Stimulated activated CD4-positive, alpha-beta T cell treated with anti-CD3 and anti-CD28 coated beads, Interleukin-12 subunit alpha, Interleukin-12 subunit beta, amount 100 ng/mL, for 48 hours (primary cell): ENCODE measurements around the gene OVCA2.

Experiments used
- DNase-seq, 3 donors: peaks; one replicate each; pipeline ENCODE4 v3.0.0-alpha.2; 2020; ENCODE audit warnings: low read depth in 2 of 3, low spot score in 1 of 3

Gene OVCA2

DNA sequence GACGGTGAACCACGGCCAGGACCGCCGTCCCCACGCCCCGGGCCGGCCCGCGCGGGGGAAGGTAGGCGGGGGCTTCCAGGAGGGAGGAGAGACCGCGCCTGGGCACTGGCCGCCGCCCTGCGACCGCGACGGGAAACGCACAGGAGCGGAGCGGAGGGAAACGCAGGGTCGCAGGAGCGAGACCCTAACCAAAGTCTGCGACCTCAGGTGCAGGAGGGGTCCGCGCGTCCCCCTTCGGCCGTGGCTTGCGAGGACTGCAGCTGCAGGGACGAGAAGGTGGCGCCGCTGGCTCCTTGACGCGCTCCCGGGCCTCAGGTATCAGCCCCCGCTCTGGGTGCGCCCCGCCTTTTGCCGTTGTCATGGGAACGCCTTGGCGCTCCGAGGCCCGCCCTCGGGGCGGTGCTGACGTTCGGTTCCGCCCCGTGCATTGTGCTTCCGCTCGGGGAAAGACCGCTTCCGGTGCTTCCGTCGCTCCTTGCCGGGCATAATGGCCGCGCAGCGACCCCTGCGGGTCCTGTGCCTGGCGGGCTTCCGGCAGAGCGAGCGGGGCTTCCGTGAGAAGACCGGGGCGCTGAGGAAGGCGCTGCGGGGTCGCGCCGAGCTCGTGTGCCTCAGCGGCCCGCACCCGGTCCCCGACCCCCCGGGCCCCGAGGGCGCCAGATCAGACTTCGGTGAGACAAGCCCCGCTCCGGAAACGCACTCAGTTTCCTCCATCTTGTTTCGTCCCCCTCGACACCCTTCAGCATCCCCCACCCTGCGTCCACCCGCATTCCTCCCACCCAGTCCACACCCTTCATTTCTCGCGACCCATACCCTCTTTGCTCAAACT is at the start of gene OVCA2:
Gene OVCA2, plus strand, starts transcription at position 462 of the 829 bp plus-strand sequence. Its CDS starts 26 bp downstream, at position 488.
- DNase-seq = peak; percentile 91 to 96 (median 93)

- no peak for DNase-seq
These were observed 49.3 kb upstream of the OVCA2 start for GRCh38 chr17:1992541-1992940.

DNA sequence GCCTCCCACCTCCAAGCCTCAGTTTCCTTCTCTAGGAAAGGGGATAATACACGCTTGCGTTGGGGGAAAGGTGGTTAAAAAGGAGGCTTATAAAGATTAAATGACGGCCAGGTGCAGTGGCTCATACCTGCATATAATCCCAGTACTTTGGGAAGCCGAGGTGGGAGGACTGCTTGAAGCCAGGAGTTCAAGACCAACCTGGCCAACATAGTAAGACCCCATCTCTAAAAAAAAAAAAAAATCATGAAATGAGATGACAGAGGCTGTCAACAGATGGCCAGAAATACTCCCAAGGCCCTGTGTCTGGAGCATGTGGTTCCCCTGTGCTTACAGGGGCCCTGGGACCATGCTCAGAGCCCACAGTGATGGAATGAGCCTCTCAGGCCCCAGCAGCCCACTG is 47.1 kb upstream of the OVCA2 start:
- DNase-seq = no peak

DNA sequence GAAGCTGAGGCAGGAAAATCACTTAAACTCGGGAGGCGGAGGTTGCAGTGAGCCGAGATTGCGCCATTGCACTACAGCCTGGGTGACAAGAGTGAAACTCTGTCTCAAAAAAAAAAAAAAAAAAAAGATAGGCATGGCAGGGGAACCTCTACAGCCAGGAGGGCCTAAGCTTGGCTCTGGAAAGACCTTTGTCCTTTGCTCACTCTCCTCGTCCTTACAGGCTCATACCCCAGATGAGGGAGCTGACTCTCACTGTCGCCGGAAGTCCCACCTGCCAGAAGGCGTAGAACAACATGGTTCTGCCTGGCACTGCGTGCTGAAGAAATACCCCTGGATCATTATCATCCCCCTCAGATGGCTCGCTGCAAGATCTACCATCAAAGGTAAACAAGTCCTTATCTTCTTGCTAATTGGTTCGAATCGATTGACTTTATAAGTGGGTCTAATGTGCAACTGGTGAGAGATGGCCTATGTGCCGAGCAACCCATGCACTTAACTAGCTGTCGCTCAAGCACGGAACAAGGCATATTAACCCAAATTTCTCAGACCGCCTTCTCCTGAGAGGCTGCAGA is 46.4 kb upstream of the OVCA2 start:
- DNase-seq = no peak

- no peak for DNase-seq
These were observed 45.7 kb upstream of the OVCA2 start for GRCh38 chr17:1995907-1996799.

DNA sequence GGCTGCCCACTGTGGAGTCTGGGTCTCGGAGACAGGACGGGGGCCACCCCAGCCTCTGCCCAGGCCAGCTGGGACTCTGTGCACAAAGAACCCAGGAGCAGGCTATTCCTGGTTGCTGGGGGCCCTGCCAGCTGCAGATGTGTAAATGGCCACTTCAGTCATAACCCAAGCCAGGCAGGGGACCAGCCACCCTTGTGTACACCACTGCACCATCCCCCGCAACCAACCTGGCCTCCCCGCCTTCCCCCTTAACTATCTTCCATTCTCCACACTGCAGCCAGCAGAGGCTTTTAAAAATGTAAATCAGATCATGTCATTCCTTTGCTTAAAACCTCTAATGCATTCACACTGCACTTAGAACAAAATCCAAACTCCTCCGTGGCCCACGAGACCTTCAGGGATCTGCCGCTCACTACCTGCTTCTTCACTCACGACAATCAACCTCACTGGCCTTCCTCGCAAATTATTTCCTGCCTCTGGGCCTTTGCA is 45.0 kb upstream of the OVCA2 start:
- DNase-seq = no peak

DNA sequence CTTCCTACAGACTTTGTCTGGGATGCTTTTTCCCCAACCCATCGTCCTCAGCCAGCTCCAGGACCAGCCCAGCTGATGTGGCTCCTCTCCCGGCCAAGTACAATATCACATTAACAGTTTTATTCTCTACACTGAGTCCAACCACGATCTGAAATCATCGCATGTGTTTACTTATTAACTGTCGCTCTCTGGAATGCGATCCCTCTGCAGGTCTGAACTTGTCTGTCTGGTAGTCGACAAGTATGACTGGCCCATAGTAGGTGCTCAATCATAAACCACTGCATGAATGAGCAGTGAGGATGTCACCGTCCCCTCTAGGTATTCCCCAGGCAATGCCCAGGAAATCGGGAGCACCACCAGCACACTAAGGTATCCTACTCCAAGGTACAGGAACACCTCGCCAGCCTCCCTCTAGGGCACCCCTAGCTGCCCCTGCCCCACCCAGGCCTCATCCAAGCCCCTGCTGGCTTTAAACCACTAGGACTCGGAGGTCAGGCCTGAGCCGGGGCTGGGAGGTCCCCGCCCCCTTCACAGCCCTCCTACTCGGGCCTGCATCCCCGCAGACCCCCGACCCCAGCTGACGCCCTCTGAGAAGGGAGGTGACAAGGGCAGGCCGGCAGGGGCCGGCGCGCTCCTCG is 44.4 kb upstream of the OVCA2 start:
- DNase-seq = no peak

GRCh38 chr17:1997927-1998742 is 43.7 kb upstream of the OVCA2 start:
- no peak for DNase-seq

GRCh38 chr17:1999557-2000251 is 42.1 kb upstream of the OVCA2 start:
- no peak for DNase-seq

GRCh38 chr17:2002767-2003329 is 39.0 kb upstream of the OVCA2 start:
- no peak for DNase-seq

DNA sequence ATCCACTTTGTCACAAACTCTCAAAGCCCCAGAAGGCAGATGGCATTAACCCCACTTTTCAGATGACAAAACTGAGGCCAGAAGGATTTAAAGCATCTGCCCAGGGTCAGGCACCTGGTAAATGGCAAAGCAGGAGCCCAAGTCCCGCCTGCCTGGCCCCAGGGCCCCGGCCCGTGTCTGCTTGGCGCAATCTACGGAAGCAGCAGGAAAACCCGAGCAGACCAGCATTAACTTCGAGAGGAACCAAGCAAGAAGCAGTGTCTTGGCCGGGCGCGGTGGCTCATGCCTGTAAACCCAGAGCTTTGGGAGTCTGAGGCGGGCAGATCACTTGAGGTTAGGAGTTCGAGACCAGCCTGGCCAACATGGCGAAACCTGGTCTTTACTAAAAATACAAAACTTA is 38.3 kb upstream of the OVCA2 start:
- no peak for DNase-seq

GRCh38 chr17:2004435-2004952 is 37.3 kb upstream of the OVCA2 start:
- no peak for DNase-seq

GRCh38 chr17:2008332-2009126 is 33.3 kb upstream of the OVCA2 start:
- DNase-seq = no peak

GRCh38 chr17:2009737-2010136 is 32.1 kb upstream of the OVCA2 start:
- no peak for DNase-seq

- no peak for DNase-seq
These were observed 30.1 kb upstream of the OVCA2 start for GRCh38 chr17:2011411-2012371.

DNA sequence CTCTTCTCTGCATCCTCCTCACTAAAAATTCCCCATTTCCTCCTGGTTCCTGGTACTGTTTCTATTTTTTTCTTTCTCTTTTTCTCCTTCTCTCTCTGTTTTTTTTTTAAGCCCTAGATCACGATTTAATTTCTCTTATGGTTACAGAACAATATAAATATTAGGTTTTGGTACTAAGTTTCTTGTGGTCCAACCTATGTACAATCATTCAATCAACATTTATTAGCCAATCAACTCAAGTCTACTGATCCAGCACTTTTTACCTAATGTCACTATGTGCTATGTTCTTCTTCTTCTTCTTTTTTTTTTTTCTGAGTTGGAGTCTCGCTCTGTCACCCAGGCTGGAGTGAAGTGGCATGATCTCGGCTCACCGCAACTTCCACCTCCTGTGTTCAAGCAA is 29.3 kb upstream of the OVCA2 start:
- DNase-seq = no peak
